GM18870 (cell line): Measurements from ENCODE around the gene NT5DC3.

Source experiments
- ATAC-seq: cut with Tn5 transposase; IDR thresholded peaks from one replicate; pipeline ENCODE4 v1.9.1; 2021; ENCODE audit warnings: moderate library complexity; ENCODE audit not compliant: unreplicated experiment

Gene NT5DC3

DNA sequence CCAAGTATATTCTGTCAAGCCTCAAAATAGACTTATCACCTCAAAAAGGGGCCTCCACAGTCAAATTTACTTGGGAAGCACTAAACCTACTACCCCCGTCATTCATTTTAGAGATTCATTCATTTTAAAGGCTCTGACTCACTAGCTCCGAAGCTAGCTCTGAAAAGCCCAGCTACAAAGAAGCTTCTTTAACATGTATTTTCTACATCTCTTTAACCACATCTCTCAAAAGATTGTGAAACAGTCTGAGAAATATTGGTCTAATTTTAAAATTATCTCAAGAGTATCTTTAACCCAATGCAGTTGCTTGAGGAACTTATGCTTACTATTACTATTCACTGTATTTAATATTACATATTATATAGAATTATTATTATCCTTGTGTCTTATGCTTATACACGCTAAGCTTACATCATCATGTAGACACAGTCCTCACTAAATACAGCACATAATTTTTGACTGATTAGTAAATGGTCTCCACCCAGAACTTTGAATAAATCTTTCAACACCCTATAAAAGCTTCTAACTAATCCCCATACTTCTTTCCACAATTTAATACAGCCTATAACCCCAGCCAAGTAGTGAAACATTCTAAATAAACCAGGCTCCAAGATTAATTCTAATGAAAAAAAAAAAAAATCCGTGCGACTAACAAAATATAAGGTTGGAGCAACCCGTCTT is 7.8 kb downstream of the NT5DC3 start:
- ATAC-seq = no peak

DNA sequence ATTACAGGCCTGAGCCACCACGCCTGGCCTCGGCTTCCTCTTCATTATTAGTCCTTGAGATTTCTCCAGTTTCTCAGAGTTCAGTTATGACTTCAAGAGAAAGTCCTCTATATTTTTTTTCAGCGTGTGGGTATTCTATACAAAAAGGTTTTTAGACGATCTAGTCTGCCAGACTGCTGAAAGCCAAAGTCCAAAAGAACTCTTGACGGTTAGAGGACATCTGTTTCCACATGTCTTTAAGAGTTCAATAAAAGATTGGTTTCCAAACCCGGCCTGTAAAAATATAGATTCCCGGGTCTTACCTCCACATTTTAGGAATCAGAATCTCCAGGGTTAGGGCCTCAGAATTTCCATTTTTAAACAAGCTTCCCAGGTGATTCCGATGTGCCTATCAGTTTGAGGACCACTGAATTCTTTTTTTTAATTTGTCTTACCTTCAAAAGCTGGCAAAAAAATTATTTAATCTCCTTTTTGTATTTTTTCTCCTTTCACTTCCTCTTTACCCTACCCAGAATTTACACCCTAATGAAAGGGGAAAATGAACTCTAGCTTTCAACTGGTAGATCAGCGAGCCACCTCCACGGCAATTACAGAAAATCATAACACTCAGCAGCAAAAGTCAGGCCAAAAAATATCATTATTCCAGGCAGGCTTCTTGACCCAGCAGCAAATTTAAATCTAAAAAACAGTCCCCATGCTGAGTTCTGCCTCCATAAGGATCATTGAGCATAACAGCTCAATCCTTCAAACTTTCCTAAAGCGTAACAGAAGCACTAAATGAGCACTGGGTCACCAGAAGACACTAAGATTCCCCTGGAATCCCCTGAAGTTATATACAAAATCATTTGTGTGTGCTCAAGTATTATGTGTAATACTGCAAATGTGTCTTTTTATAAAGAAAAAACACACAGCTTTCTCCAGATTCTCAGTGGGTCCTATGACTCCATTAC is 8.7 kb downstream of the NT5DC3 start:
- no peak for ATAC-seq

DNA sequence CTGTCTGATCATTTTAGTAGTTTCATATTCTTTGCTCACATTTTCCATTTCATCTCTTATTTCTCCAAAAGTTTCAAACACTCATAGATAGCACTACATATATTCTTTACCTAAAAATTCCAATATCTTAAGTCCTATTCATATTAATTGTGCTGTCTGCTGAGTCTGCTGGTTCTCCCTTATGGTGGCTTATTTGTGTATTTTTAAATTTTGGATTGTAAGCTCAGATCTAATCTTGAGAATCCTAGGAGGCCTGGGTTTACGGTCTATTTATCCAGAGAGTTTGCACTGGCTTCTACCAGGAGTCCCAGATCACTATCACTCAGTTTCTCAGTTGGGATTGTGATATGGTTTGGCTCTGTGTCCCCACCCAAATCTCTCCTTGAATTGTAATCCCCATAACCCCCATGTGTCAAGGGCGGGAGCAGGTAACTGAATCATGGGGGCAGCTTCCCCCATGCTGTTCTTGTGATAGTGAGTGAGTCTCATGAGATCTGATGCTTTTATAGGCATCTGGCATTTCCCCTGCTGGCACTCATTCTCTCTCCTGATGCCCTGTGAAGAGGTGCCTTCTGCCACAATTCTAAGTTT is 10.2 kb downstream of the NT5DC3 start:
- ATAC-seq = no peak

DNA sequence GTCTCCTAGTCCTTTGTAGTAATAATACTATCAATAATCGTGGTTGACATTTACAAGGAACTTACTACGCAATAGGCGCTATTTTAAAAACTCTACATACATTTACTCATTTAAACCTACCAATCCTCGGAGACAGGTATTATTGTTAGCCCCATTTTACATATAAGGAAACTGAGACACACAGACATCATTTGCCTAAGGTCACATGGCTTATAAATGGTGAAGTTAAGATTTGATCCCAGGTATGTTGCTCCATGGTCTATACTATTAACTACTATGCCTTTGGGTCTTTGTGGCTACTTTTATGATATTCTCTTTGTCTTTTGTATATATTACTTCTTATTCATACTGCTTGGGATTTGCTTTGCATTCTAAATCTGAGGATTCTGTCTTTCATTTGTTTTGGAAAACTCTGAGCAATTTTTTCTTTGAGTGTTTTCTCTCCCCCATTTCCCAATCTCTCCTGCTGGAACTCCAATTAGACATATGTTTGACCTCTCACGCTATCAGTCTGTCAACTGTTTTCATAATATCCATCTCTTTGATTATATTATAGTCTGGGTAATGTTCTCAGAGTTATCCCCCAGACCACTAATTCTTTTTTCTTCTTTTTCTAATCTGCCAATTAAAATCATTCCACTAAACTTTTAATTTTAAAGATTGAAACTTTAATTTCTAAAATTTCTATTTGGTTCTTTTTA is 10.9 kb downstream of the NT5DC3 start:
- no peak for ATAC-seq

DNA sequence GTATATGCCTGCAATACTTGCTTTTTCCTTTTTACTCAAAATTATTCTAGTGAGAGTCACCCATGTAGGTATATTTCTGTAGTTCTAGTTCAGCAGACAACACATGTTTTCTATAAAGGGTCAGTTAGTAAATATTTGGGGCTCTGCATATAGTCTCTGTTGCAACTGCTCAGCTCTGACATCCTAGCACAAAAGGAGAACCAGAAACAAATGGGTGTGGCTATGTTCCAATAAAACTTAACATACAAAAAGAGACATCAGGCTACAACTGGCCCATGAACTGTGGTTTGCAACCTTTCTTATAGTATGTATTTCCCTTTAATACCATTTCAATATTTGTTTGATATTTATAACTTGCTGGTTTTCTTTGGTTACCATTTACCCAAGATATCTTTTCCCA is 11.9 kb downstream of the NT5DC3 start:
- ATAC-seq = no peak

DNA sequence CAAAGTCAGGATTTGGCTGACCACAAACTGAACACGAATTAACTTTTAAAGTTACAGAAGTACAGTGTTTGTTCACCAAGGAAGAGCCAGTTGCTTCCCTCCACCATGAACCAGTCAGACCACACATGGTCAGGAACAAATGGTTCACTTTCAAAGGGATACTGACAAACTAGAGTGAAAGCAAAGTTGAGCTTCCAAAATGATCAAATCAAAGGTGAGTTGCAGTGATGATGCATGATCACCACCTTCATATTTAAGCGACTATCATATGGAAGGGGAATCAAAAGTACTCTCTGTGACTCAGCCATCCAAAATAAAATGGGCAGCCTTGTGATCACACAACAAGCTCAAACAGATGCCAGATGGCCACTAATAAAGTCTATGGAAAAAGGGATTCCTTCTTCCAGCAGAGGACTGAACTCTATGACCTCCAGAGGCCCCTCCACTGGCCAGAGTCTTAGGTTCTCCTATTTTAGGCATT is 13.1 kb downstream of the NT5DC3 start:
- no peak for ATAC-seq

DNA sequence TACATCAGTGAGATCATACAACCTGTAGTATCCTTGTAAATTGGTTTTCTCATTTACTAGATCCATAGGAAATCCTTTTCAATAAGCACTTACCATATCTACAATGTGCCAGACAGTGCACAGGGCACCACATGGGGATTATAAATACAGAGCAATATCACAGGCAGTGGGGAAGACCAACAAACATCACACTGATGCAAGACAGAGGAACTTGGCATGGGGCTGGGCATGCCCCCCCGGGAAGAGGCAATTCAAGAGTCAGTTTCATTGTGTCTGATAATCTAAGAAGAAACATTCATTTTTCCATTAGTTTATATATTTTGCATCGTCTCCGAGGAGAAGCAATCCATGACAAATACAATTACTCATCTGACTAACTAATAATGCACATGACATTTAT is 16.2 kb downstream of the NT5DC3 start:
- no peak for ATAC-seq

DNA sequence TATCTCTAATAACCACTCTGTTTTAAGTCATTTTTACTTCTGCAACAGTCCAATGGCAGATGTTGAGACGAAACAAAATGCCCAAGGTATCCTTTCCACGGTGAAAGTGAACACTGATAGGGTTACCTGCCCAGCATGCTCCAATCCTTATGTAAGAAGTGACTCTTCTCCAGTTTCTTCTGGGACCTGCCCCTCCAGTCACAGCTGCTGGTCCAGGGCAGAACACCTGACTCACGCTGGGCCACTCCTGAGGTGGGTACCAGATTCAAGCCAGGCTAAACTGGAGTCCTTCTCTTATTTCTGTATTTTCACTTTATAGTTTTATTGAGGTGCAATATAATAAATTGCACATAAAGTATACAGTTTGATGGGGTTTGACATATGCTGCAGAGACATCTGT is 16.7 kb downstream of the NT5DC3 start:
- ATAC-seq = no peak

DNA sequence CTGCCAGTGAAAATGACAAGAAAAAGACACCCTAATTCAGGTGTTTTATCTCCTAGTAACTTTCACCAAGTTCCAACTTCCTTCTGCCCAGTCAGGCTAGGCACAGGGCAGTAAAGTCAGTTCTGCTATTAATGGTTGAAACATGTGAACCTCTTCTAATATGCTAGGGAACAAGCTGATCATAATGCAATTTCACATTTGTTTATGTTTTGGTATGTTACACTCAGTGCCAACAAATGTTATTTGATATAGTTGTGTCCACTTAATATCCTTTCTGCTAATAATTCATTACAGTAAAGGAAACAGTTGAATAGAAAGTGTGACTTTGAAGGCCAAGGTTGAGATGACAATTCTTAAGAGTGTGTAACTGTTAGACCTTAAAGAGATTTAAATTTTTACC is 17.2 kb downstream of the NT5DC3 start:
- ATAC-seq = no peak

DNA sequence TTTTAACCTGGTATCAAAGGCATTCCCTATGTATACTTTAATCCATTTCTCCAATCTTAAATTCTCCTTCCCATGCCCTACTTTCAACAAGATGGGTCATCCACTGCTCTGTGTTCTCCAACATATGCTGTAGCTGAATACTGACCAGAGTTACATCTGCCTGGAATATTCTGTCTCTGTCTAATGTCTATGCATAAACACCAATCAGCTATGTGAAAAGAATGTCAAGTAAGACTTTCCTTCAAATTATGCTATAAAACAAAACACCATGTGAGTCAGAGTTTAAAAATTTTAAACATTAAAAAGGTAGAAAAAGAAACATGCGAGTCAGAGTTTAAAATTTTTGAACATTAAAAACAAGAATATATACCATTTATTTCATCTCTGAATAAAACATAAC is 19.3 kb downstream of the NT5DC3 start:
- ATAC-seq = no peak

DNA sequence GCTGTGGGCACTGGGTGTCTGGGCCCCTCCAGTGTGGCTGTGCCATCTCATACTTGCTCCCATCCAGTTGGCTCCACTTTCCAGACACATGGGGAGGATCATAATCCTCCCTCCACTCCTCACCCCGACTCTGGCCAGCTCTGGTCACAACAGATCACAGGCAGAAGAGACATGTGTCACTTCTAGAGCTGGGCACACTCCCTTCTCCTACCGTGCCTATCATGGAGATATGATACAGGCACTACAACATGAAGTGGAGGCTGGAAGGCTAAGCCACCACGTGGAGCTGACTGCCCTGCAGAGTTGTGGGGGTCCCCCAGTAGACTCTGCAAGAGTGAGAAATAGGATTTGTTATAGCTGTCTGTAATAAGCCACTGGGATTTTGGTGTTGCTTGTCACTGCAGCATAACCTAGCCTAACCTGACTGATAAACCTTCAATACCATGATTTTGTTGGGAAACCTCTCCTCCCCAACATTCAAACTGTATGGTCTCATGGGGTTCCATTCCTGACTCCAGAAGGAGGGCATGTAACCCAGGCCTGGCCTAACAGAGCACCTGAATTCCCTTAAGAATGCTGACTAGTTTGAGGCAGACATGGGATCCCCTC is 20.0 kb downstream of the NT5DC3 start:
- no peak for ATAC-seq

DNA sequence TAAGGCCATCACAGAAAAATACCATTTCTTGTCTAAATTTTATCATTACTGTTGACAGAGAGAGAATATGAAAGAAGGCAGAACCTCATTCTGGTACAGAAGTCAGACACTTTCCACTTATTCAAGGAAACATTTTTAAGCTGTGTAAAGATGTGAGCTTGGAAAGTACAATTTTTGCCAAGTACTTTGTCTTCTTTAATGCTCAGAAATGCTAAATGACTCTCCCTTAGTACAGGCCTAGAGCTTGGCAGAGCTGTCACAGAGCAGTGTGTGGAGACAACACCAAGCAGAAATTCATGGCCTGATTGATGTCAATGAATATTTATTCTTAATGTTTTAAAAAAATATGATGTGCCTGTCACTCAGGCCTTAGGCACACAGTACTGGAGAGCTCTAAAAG is 20.7 kb downstream of the NT5DC3 start:
- no peak for ATAC-seq

DNA sequence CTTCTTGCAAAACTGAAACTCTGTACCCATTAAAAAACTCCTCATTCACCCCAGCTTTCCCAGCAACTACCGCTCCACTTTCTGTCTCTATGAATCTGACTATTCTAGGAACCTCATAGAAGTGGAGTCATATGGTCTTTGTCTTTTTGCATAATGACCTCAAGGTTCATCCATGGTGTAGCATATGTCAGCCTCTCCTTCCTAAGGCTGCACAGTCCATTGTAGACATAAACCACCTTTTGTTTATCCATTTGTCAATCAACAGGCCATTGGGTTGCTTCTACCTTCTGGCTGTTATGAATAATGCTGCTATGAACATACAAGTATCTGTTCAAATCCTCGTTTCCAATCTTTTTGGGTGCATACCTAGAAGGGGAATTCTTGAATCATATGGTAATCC is 21.1 kb downstream of the NT5DC3 start:
- no peak for ATAC-seq

DNA sequence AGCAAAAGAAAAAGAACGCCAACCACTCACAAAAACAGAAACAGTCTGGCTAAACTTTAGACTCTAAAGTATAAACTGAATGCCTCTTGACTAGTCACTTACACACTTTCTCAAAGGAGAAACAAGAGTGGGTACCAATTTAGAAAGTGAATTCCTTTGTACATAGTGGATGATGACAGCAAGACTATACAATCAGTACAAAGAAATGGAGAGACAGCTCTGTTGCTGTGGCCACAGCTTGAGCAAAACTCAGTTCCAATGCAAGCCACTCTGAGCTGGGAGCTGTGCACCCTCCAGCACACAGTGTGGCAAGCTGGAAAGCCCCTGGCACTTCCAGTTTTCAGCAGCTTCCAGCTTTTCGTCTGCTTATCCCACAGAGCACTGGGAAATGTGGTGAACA is 21.7 kb downstream of the NT5DC3 start:
- ATAC-seq = no peak

DNA sequence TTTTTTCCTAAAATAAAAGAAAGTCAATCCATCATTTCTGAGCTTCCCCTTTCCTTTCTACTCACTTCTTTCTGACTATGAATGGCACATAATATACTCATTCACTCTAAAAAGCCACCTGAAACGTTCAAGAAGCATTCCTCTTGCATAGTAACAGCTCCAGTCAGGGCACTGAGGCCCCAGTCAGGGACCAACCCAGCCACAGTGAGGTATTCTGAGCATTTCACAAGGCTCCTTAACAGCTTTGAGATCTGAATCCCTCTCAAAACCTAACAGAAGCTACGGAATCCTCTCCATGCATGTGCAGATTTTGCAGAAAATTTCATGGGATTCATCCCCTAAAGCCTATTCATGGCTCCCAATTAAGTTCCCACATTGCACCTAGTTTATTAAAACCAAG is 23.2 kb downstream of the NT5DC3 start:
- ATAC-seq = no peak

DNA sequence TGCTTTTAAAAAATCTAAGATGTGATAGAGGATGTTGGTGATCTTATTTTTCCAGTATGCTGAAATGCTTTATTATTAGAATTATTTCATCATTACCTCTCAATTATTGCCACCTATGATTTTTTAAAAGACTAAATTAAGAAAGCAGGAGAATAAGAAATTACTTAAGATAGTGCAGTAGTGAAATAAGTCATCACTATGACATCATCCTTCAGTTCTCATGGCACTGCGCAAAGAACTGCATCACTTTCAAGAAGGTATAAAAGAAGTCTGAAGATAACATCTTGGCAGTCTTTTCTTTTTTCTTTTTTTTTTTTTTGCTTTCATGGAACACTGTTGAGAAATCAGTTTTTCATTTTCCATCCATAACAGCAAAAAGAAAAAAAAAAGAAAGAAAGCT is 24.4 kb downstream of the NT5DC3 start:
- no peak for ATAC-seq

DNA sequence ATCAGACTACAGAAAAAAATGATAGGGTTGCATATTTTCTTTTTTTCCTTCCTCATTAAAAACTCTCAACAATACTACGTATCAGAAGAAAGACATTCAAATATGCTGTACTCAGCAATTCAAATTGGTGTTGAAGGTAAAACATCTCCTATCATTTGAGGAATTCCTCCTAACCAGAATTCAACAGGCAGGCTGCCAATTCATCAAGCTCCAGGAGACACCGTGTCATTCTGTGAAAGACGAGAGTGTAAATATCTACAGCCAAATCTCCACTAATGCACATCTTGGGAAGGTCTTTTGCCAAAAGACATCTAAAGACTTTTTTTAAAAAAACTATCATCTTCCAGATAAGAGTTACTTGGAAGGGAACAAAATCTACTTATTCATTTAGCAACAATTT is 26.6 kb downstream of the NT5DC3 start:
- no peak for ATAC-seq

DNA sequence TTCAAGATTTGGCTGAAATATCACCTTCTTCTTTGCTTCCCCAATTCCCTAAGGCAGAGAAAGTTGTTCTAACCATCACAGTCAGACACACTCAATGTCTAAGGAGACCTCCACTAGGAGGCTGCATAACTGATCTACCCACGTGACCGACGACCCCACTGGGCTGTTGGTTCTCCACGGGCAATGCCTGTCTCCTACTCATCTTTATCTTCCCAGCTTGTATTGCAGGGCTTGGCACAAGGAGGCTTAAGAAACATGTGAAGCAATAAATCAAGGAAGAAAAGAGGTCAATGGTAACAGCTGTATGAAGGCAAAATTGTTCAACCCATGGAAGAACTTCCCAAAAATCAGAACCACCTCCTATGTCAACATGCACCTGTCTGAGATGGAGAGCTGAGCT is 27.1 kb downstream of the NT5DC3 start:
- ATAC-seq = no peak

DNA sequence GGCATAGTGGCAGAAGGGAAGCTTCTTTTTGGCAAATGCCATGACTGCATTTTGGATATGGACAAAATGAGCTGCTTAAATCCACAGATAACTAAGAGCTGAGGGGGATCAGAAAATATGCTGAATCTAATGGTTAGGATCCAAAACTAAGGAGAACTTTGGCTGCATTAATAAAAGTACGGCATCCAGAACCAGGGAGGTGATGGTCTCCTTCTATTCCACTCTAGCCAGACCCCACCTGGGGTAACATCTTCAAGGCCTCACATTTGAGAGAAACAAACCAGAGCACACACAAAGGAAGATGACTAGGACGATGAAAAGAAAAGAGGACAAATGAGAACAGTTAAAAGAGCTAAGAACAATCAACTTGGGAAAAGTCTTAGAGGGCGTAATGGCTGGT is 27.6 kb downstream of the NT5DC3 start:
- no peak for ATAC-seq

DNA sequence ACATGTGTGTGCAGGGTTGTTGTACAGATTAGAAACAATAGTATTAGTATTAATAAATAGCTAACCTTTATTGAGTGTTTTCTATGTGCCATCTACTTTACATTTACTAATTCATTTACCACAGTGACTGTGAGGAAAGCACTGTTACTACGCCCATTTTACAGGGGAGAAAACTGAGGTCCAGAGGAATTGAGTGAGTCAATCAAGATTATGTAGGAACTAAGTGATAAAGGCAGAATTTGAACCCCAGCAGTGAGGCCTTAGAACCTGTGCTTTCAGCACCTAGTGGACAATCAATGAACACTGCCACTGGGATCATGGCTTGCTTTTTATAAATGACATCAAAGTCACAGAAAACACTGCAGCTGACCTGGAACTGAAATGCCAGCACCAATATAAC is 28.2 kb downstream of the NT5DC3 start:
- no peak for ATAC-seq

DNA sequence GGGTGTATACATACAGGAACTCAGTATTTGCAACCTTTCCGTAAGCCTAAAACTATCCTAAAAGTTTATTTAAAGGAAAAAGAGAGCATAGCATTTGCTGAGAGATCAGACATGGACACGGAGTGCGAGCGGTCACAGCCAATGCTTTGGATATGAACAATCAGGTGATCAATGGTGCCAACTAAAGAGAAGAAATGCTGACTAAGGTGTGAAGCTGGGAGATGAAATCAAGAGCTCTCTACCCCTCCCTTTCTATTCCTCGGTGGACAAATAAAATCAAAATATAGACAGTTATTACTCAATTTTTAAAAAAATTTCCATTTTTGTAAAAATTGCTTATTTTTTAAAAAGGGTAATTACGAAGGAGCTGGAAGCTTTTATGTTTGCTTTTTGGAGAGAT is 29.2 kb downstream of the NT5DC3 start:
- ATAC-seq = no peak
